Nucleus accumbens (tissue), 56 donors: Measurements from ENCODE around the gene SORCS2.

ENCODE experiments used
- DNase-seq, 56 donors: peaks; one replicate each; lab custom pipeline; 2025; lab: John Stamatoyannopoulos, UW

The SORCS2 gene

DNA sequence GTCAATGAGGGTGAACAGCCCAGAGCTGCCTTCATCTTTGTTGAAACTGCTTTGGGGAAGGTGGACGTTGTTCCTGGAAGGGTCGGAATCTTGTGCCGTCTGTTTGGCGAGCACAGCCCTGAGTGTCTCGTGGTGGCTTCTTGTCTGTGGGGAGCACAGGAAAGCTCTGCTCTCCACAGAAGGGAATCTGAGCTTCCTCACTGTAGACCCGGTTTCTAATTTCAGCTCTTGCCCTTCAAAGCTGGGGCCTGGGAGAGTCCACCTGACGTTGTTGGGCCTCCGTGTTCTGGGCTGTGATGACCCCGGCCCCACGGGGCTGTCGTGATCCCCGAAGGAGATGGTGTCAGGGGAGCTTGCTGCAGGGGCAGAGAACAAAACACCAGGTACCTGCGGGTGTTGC lies 47.5 kb downstream of the SORCS2 start:
- no peak for DNase-seq

DNA sequence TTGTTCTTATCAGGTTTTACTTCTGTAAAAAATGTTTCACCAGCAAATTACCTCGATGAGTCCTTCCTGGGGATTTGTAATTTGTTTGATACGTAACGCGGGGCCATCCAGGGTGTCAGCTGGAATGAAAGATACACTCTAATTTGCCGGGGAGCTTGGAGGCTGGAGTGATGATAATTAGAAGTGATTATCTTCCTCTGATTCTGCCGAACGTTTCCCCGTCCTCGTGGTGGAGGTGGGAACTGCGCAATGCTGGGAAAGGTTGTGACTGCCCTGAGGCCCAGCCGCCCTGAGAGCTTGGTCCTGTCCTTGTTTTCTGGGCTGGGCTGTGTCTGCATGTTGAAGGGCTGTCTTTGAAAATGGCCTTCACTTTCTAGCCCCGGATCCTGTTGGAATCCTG lies 48.0 kb downstream of the SORCS2 start:
- peak in 1 of 56 donors; percentile 33 for DNase-seq

GRCh38 chr4:7241597-7242125 lies 49.3 kb downstream of the SORCS2 start:
- DNase-seq, result no peak

GRCh38 chr4:7242766-7243165 lies 50.4 kb downstream of the SORCS2 start:
- DNase-seq, result no peak

DNA sequence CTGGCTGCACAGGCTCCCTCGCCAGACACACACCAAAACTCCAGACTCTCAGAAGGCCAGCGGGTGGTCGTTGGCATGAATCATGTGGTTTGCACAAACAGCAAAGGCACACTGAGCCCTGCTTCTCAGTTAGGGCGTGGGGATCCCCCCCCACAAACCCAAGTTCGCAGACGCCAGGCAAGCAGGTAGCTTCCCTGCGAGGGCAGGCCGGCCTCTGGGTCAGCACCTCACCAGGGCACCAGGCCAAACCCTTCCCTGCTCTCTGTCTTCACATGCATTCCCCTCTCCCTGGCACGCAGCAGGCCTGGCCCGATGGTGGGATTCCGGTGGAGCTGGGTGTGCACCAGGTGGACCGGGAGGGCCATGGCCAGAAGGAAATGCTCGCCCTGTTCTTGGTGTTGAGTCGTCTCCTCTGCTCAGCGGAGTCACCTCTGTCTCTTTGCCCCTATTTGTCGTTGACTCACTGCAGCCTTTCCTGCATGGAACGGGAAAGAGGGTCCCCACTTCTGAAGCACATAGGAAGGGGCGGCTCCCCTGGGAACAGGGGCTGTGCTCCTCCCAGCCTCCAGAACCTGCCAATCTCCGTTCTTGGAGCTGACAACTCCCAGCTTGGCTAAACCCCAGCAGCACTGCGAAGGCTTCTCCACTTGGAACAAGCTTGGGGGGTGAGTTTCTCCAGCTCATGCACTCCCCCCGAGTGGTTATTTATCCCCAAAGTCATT lies 51.4 kb downstream of the SORCS2 start:
- peak in 14 of 56 donors; percentile 35 to 77 (median 60) for DNase-seq

- DNase-seq, result peak in 42 of 56 donors; percentile 12 to 79 (median 50)
These were observed 52.0 kb downstream of the SORCS2 start for GRCh38 chr4:7244331-7244665.

DNA sequence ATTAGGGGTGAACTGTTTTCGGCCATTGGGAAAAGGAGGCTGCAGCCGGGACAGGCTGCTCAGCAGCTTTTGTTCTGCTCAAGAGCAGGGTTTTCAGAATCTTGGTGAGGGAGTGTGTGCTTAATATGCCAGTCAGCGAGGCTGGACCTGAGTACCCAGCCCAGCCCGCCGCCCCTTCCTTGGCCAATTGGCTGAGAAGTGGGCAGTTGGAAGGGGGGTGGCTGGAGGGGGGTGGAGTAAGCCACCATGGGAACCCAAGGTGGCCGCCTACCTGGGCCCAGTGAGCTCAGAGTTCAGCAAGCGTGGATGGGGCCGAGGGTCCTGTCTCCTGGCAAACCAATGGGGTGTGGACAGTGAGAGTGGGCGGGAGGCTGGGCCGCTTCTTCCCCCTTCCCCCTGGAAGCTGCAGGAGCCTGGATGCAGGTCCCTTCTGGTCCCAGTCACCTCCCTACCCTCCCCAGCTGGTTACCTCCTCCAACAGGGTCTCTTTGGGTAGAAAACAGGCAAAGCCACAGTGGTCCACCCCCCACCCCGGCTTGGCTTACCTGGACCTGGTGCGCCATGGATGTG lies 52.5 kb downstream of the SORCS2 start:
- peak in 30 of 56 donors; percentile 14 to 77 (median 46) for DNase-seq

DNA sequence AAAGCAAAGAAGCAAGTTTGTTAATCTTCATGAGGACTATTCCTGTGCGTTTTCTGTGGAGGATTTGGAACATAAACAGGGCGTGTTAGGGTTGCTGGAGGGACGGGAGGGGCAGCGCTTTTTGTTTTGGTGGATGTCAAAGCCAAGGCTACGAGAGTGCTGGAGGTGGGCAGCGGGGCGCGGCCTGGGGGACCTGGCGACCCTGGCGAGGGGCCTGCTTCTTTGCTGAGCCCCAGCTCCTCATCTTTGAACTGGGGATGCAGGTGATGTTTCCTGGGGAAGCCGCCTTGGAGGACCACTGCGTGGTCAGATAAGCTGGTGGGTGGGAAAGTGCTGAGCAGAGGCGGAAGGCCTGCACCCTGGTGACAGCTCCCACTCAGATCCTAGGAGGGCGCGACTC lies 55.2 kb downstream of the SORCS2 start:
- no peak for DNase-seq

GRCh38 chr4:7247946-7248345 lies 55.6 kb downstream of the SORCS2 start:
- DNase-seq, result no peak

DNA sequence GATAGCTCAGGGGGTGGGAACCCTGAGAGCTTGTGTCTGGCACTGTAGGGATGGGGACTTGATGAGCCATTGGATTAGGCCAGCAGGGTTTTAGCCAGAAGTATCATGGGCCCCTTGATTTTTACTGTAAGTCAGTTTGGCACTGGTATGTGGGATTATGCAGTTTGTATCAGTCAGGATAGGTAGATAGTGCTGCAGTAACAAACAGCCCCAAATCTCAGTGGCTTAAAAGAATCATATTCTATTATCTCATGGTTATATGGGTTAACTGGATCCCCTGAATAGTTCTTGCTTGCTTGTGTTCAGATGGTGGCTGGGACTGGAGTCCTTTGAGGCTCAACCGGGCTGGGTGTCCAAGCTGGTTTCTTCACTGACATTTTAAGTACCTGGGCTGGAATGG lies 56.5 kb downstream of the SORCS2 start:
- DNase-seq, result no peak

- no peak for DNase-seq
These were observed 59.0 kb downstream of the SORCS2 start for GRCh38 chr4:7251321-7251720.

- DNase-seq, result no peak
These were observed 59.7 kb downstream of the SORCS2 start for GRCh38 chr4:7252051-7252450.

- DNase-seq, result no peak
These were observed 60.4 kb downstream of the SORCS2 start for GRCh38 chr4:7252510-7253340.

DNA sequence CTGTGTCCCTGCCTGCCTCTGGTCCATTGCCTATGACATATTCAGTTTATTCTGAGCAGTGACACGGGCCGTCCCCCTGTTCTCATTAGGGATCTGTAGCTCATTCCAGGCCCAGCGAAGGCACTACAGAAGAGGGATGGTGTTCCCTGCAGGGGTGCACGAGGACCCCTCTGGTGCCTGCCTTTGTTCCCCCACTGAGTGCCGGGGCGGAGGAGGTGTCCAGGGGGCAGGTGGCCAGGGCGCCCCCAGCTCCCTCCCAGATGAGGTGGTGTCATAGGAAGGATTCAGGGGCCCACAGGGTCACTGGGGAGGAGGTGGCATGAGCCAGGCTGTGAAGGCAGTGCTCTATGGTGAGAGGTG lies 61.0 kb downstream of the SORCS2 start:
- DNase-seq, result no peak

DNA sequence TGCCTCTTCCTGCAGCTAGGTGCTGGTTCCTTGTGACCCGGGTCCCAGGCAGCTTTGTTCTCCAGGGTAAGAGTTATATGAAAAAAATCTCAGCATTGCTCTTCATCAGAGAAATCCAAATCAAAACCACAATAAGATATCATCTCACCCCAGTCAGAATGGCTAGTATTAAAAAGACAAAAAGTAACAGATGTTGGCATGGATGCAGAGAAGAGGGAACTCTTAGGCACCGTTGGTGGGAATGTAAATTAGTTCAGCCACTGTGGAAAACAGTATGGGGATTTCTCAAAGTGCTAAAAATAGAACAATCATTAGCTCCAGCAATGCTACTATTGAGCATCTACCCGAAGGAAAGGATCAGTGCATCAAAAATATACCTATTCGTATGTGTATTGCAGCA lies 61.5 kb downstream of the SORCS2 start:
- DNase-seq, result no peak

DNA sequence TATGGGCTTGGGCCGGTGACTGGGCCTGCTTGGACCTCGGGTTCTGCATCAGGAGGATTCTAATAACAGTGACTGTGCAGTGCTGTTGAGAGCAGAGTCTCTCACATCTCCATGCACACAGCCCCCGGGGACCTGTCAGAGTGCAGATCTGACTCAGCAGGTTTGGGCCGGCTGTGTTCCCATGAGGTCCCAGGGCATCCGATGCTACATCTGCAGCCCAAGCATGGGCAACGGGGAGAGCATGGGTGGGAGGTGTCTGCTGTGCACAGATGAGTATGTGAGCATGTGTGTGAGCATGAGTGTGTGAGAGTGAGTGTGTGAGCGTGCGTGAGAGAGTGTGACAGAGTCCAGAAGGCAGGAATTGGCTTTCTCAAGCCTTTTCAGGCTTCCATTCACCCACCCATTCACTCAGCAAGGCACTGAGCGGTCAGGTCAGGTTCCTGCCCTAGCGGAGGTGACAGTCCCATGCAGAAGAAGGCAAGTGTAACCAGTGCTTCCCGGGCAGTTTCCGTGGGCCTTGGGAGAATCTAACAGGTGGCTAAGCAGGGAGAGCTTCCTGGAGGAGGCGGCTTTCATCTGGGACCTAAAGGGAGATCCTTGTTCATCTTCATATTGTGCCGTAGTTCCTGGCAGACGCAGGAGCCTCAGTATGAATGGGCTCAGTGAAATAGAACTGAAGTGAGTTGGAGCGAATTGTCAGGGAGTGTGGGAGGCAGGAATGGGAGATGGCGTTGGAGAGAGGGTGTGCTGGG lies 62.6 kb downstream of the SORCS2 start:
- DNase-seq, result no peak

- DNase-seq, result no peak
These were observed 63.1 kb downstream of the SORCS2 start for GRCh38 chr4:7255488-7255881.

DNA sequence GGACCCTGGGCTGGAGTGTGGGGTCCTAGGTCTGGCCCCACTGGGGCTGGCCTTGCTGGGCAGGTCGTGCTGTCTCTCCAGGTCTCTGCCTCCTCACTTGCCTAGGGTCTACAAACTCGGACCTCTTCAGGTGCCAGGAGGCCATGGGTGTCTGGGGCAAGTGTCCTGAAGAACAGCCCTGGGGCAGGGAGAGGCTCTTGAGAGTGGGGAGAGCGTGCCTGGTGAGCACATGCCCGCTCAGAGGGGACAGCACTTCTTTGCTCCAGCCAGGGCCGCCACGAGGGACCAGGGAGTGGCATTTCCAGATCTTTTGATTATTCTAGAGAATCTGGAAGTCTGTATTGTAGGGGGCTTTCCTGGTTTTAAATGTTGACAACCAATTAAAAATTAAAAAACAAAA lies 63.7 kb downstream of the SORCS2 start:
- no peak for DNase-seq

DNA sequence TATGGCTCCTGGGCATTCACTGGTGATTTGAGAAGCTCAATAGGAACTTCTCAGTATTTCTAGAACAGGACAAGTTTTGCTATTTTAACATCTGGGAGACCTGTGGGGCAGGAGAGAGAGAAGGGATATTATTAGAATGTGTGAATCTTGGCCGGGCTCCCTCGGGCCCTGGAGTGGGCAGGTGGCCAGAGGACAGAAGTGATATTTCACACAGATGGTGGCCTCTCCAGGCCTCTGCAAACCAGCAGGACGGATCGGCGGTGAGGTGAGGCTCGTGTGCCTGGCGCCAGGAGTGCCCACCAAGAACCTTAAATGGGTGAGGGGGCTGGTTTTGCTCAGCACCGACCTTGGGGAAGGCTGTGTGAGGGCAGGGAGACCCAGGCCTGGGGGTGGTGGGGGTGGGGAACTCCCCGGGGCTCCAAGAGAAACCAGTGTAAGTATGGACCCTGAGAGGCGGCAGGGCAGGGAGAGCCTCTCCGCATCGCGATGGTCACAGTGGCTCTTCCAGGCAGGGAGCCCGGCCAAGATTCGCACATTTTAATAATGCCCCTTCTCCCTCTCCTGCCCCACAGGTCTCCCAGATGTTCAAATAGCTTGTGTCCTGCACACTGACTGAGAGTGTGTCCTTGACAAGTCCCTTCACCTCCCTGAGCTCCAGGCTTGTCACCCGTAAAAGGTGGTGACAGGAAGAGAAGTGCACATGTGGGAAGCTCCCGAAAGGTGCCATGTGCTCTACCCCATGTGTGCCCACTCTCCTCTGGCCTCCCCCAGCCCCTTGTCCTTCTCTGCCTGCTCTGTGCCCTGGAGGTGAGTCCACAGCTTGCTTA lies 64.9 kb downstream of the SORCS2 start:
- no peak for DNase-seq

DNA sequence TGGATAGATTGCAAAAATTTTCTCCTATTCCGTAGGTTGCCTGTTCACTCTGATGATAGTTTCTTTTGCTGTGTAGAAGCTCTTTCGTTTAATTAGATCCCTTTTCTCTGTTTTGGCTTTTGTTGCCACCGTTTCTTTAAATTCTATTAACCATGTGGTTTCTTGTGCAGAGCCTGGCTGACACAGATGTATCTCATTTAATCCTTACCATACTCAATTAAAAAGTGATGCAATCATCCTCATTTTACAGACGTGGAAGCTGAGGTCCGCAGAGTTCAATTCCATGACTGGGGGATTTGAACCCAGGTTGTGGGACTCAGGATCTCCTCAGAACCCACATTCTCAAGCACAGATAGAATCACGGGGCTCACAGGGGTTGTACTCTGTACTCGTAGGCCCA lies 66.7 kb downstream of the SORCS2 start:
- no peak for DNase-seq
